T-helper 1 cell (primary cell): ENCODE measurements around the gene C1orf198.

Experiments
- DNase-seq, 5 donors: peaks; one replicate each; pipeline ENCODE4 v3.0.0-alpha.2; 2012 to 2020

C1orf198 gene

GRCh38 chr1:230828421-230828820, 39.9 kb downstream of the C1orf198 start:
- DNase-seq, result no peak

GRCh38 chr1:230827801-230828200, 40.5 kb downstream of the C1orf198 start:
- no peak for DNase-seq

GRCh38 chr1:230827081-230827681, 41.1 kb downstream of the C1orf198 start:
- no peak for DNase-seq

- no peak for DNase-seq
Measured at GRCh38 chr1:230826166-230826875, 42.0 kb downstream of the C1orf198 start.

- no peak for DNase-seq
Measured at GRCh38 chr1:230825761-230826160, 42.6 kb downstream of the C1orf198 start.

- DNase-seq, result no peak
Measured at GRCh38 chr1:230824919-230825721, 43.2 kb downstream of the C1orf198 start.

GRCh38 chr1:230824551-230824918, 43.8 kb downstream of the C1orf198 start:
- no peak for DNase-seq

GRCh38 chr1:230823931-230824381, 44.4 kb downstream of the C1orf198 start:
- DNase-seq, result no peak

GRCh38 chr1:230823426-230823825, 44.9 kb downstream of the C1orf198 start:
- no peak for DNase-seq

GRCh38 chr1:230822092-230822581, 46.2 kb downstream of the C1orf198 start:
- no peak for DNase-seq

- DNase-seq, result no peak
Measured at GRCh38 chr1:230821346-230821745, 47.0 kb downstream of the C1orf198 start.

GRCh38 chr1:230820568-230820967, 47.8 kb downstream of the C1orf198 start:
- no peak for DNase-seq

- DNase-seq, result no peak
Measured at GRCh38 chr1:230819976-230820375, 48.3 kb downstream of the C1orf198 start.

- no peak for DNase-seq
Measured at GRCh38 chr1:230818901-230819300, 49.4 kb downstream of the C1orf198 start.

- DNase-seq, result no peak
Measured at GRCh38 chr1:230818367-230818766, 50.0 kb downstream of the C1orf198 start.

GRCh38 chr1:230816018-230816417, 52.3 kb downstream of the C1orf198 start:
- DNase-seq, result no peak

- DNase-seq, result no peak
Measured at GRCh38 chr1:230814949-230815692, 53.2 kb downstream of the C1orf198 start.

GRCh38 chr1:230812568-230812967, 55.8 kb downstream of the C1orf198 start:
- DNase-seq, result no peak

GRCh38 chr1:230809256-230809990, 58.9 kb downstream of the C1orf198 start:
- DNase-seq, result no peak

- DNase-seq, result no peak
Measured at GRCh38 chr1:230808281-230808872, 59.9 kb downstream of the C1orf198 start.

GRCh38 chr1:230807561-230808280, 60.6 kb downstream of the C1orf198 start:
- no peak for DNase-seq
